ENCODE measurements around the gene ZFPM1.

The ZFPM1 gene

GRCh38 chr16:88422733-88423447 lies 30.2 kb upstream of the ZFPM1 start:
- TF ChIP-seq ZNF70 (CRISPR knock-in tag; IDR thresholded peaks at IDR 0.05): no peak
- TF ChIP-seq RARB (CRISPR knock-in tag; IDR thresholded peaks at IDR 0.05): no peak
- ATAC-seq: no peak

- TF ChIP-seq ESRRG (CRISPR knock-in tag; IDR thresholded peaks at IDR 0.05): no peak
- TF ChIP-seq TOX (CRISPR knock-in tag; IDR thresholded peaks at IDR 0.05; ENCODE audit: borderline replicate concordance): no peak
- no peak for TF ChIP-seq ZNF565 (CRISPR knock-in tag; conservative IDR thresholded peaks at IDR 0.05; ENCODE audit: low read depth)
- TF ChIP-seq ZFP30 (CRISPR knock-in tag; IDR thresholded peaks at IDR 0.05): no peak
- TF ChIP-seq, protein P1, sequence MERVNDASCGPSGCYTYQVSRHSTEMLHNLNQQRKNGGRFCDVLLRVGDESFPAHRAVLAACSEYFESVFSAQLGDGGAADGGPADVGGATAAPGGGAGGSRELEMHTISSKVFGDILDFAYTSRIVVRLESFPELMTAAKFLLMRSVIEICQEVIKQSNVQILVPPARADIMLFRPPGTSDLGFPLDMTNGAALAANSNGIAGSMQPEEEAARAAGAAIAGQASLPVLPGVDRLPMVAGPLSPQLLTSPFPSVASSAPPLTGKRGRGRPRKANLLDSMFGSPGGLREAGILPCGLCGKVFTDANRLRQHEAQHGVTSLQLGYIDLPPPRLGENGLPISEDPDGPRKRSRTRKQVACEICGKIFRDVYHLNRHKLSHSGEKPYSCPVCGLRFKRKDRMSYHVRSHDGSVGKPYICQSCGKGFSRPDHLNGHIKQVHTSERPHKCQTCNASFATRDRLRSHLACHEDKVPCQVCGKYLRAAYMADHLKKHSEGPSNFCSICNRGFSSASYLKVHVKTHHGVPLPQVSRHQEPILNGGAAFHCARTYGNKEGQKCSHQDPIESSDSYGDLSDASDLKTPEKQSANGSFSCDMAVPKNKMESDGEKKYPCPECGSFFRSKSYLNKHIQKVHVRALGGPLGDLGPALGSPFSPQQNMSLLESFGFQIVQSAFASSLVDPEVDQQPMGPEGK (CRISPR knock-in tag; IDR thresholded peaks at IDR 0.05; ENCODE audit: borderline replicate concordance): no peak
- no peak for TF ChIP-seq PPARA (CRISPR knock-in tag; IDR thresholded peaks at IDR 0.05; ENCODE audit: borderline replicate concordance)
- no peak for TF ChIP-seq ZC3H10 (CRISPR knock-in tag; IDR thresholded peaks at IDR 0.05)
- no peak for TF ChIP-seq ZNF8 (CRISPR knock-in tag; IDR thresholded peaks at IDR 0.05)
- TF ChIP-seq RARB (CRISPR knock-in tag; IDR thresholded peaks at IDR 0.05): no peak
- TF ChIP-seq, protein P2, sequence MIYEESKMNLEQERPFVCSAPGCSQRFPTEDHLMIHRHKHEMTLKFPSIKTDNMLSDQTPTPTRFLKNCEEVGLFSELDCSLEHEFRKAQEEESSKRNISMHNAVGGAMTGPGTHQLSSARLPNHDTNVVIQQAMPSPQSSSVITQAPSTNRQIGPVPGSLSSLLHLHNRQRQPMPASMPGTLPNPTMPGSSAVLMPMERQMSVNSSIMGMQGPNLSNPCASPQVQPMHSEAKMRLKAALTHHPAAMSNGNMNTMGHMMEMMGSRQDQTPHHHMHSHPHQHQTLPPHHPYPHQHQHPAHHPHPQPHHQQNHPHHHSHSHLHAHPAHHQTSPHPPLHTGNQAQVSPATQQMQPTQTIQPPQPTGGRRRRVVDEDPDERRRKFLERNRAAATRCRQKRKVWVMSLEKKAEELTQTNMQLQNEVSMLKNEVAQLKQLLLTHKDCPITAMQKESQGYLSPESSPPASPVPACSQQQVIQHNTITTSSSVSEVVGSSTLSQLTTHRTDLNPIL (CRISPR knock-in tag; IDR thresholded peaks at IDR 0.05; ENCODE audit: low read depth): no peak
- no peak for TF ChIP-seq OSR1 (CRISPR knock-in tag; IDR thresholded peaks at IDR 0.05)
- TF ChIP-seq GLIS3 (CRISPR knock-in tag; IDR thresholded peaks at IDR 0.05): no peak
- TF ChIP-seq BACH2 (CRISPR knock-in tag; IDR thresholded peaks at IDR 0.05; ENCODE audit: borderline replicate concordance): no peak
- TF ChIP-seq CSDC2 (CRISPR knock-in tag; IDR thresholded peaks at IDR 0.05): no peak
- no peak for TF ChIP-seq ISL1 (CRISPR knock-in tag; IDR thresholded peaks at IDR 0.05)
- ATAC-seq: no peak
These were observed 29.6 kb upstream of the ZFPM1 start for GRCh38 chr16:88423448-88423850.

GRCh38 chr16:88424587-88425235 lies 28.4 kb upstream of the ZFPM1 start:
- no peak for ATAC-seq
- TF ChIP-seq ARNTL (CRISPR knock-in tag; IDR thresholded peaks at IDR 0.05; ENCODE audit: borderline replicate concordance, low read depth) (no peak), CSRNP3 (CRISPR knock-in tag; IDR thresholded peaks at IDR 0.05) (no peak), ESRRG (CRISPR knock-in tag; IDR thresholded peaks at IDR 0.05) (no peak), RARB (CRISPR knock-in tag; IDR thresholded peaks at IDR 0.05) (no peak), ZNF70 (CRISPR knock-in tag; IDR thresholded peaks at IDR 0.05) (no peak), TOX (CRISPR knock-in tag; IDR thresholded peaks at IDR 0.05; ENCODE audit: borderline replicate concordance) (no peak), PPARA (CRISPR knock-in tag; IDR thresholded peaks at IDR 0.05; ENCODE audit: borderline replicate concordance) (no peak), ZNF8 (CRISPR knock-in tag; IDR thresholded peaks at IDR 0.05) (no peak), ZFP3 (CRISPR knock-in tag; IDR thresholded peaks at IDR 0.05) (no peak), OSR1 (CRISPR knock-in tag; IDR thresholded peaks at IDR 0.05) (no peak), ISL1 (CRISPR knock-in tag; IDR thresholded peaks at IDR 0.05) (no peak), TCF4 (CRISPR knock-in tag; IDR thresholded peaks at IDR 0.05; ENCODE audit: borderline replicate concordance) (no peak), BACH2 (CRISPR knock-in tag; IDR thresholded peaks at IDR 0.05; ENCODE audit: borderline replicate concordance) (no peak), GLIS3 (CRISPR knock-in tag; IDR thresholded peaks at IDR 0.05) (no peak), ZC3H10 (CRISPR knock-in tag; IDR thresholded peaks at IDR 0.05) (no peak), SNAI2 (CRISPR knock-in tag; IDR thresholded peaks at IDR 0.05) (no peak), POU6F1 (CRISPR knock-in tag; IDR thresholded peaks at IDR 0.05; ENCODE audit: borderline replicate concordance, low read depth) (no peak)
- TF ChIP-seq, protein P1 (CRISPR knock-in tag; IDR thresholded peaks at IDR 0.05; ENCODE audit: borderline replicate concordance): no peak
- TF ChIP-seq, protein P3, sequence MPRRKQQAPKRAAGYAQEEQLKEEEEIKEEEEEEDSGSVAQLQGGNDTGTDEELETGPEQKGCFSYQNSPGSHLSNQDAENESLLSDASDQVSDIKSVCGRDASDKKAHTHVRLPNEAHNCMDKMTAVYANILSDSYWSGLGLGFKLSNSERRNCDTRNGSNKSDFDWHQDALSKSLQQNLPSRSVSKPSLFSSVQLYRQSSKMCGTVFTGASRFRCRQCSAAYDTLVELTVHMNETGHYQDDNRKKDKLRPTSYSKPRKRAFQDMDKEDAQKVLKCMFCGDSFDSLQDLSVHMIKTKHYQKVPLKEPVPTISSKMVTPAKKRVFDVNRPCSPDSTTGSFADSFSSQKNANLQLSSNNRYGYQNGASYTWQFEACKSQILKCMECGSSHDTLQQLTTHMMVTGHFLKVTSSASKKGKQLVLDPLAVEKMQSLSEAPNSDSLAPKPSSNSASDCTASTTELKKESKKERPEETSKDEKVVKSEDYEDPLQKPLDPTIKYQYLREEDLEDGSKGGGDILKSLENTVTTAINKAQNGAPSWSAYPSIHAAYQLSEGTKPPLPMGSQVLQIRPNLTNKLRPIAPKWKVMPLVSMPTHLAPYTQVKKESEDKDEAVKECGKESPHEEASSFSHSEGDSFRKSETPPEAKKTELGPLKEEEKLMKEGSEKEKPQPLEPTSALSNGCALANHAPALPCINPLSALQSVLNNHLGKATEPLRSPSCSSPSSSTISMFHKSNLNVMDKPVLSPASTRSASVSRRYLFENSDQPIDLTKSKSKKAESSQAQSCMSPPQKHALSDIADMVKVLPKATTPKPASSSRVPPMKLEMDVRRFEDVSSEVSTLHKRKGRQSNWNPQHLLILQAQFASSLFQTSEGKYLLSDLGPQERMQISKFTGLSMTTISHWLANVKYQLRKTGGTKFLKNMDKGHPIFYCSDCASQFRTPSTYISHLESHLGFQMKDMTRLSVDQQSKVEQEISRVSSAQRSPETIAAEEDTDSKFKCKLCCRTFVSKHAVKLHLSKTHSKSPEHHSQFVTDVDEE (CRISPR knock-in tag; IDR thresholded peaks at IDR 0.05): no peak
- TF ChIP-seq, protein P2 (CRISPR knock-in tag; IDR thresholded peaks at IDR 0.05; ENCODE audit: low read depth): no peak
